IPS-NIHi7 (cell line): Measurements from ENCODE around the gene BANP.
"Not testable (repeated sequence)": the region's sequence is repeated elsewhere in the genome, so short reads cannot be mapped to it uniquely, and the experiment has no call there.

ENCODE experiments used
- DNase-seq: peaks from one replicate; pipeline ENCODE4 v3.0.0; 2012; ENCODE audit warnings: mixed read lengths; ENCODE audit errors: extremely low spot score

The BANP gene

GRCh38 chr16:87926246-87927194 is 24.7 kb upstream of the BANP start:
- no peak for DNase-seq

- no peak for DNase-seq
Observed at GRCh38 chr16:87927195-87927562, 24.1 kb upstream of the BANP start.

- no peak for DNase-seq
Observed at GRCh38 chr16:87929986-87930385, 21.2 kb upstream of the BANP start.

- DNase-seq = peak; percentile 73
Observed at GRCh38 chr16:87930456-87930855, 20.8 kb upstream of the BANP start.

- DNase-seq = no peak
Observed at GRCh38 chr16:87931504-87931903, 19.7 kb upstream of the BANP start.

- not testable (repeated sequence) for DNase-seq
Observed at GRCh38 chr16:87932475-87933139, 18.6 kb upstream of the BANP start.

- DNase-seq = no peak
Observed at GRCh38 chr16:87933140-87933495, 18.1 kb upstream of the BANP start.

- not testable (repeated sequence) for DNase-seq
Observed at GRCh38 chr16:87934752-87935425, 16.3 kb upstream of the BANP start.

- not testable (repeated sequence) for DNase-seq
Observed at GRCh38 chr16:87936016-87936374, 15.2 kb upstream of the BANP start.

GRCh38 chr16:87936375-87937230 is 14.6 kb upstream of the BANP start, which contains the start of gene CA5A:
Gene CA5A (minus strand): TSS chr16:87936529. CDS start chr16:87936450, 79 bp downstream.
- no peak for DNase-seq

GRCh38 chr16:87937231-87937542 is 14.0 kb upstream of the BANP start:
- DNase-seq = not testable (repeated sequence)

GRCh38 chr16:87938412-87938949 is 12.8 kb upstream of the BANP start:
- DNase-seq = no peak

GRCh38 chr16:87939562-87940423 is 11.4 kb upstream of the BANP start:
- no peak for DNase-seq

GRCh38 chr16:87942680-87943079 is 8.6 kb upstream of the BANP start:
- DNase-seq = no peak

- DNase-seq = peak; percentile 55
Observed at GRCh38 chr16:87945351-87946042, 5.7 kb upstream of the BANP start.

- no peak for DNase-seq
Observed at GRCh38 chr16:87946596-87947347, 4.5 kb upstream of the BANP start.

GRCh38 chr16:87947356-87948118 is 3.7 kb upstream of the BANP start:
- no peak for DNase-seq

GRCh38 chr16:87948119-87948545 is 3.1 kb upstream of the BANP start:
- DNase-seq = no peak
